ENCODE data around the gene TRIM49D1. TPM values are rescaled to one million over a fixed set of nuclear protein-coding genes. Genes with fewer than 3 reads are reported as not detected.

Gene TRIM49D1
- total RNA-seq, 2 donors from 2014 or later, result not detected

Other genes with a start within 250 kb of the TRIM49D1 start
- not detected for gene TRIM77, start 211.9 kb downstream of the TRIM49D1 start, total RNA-seq
- not detected for gene TRIM49, start 113.7 kb downstream of the TRIM49D1 start, total RNA-seq
- not detected for gene TRIM64B, start 43.8 kb downstream of the TRIM49D1 start, total RNA-seq
- gene TRIM49D2, start 1.8 kb upstream of the TRIM49D1 start, total RNA-seq, result not detected
- not detected for gene TRIM64, start 43.8 kb upstream of the TRIM49D1 start, total RNA-seq
- gene TRIM49C, start 108.9 kb upstream of the TRIM49D1 start, total RNA-seq, result not detected
- not detected for gene UBTFL1, start 163.7 kb upstream of the TRIM49D1 start, total RNA-seq
- gene NAALAD2, start 212.4 kb upstream of the TRIM49D1 start, total RNA-seq, result under 1 TPM; 0.42 to 0.68 TPM